GM10248 (cell line): ENCODE data around the gene UBE2O.

Source experiments
- CTCF ChIA-PET: fragments of 300-600 bp; sonication (Branson Sonifier 250); formaldehyde crosslinking; extraction: SDS; loops from one replicate; lab custom pipeline; 2021; ENCODE audit warnings: antibody characterized with exemption; lab: Yijun Ruan, JAX
- POLR2A ChIA-PET: fragments of 350-650 bp; sonication (Branson Sonifier 250); formaldehyde crosslinking; extraction: SDS; loops from one replicate; lab custom pipeline; 2020; ENCODE audit warnings: antibody characterized with exemption; lab: Yijun Ruan, JAX
- DNase-seq: peaks from one replicate; pipeline ENCODE4 v3.0.0; 2012; ENCODE audit errors: extremely low spot score
- CTCF ChIP-seq: IDR thresholded peaks from 2 replicates; pipeline ENCODE4 v1.5.1; 2012; ENCODE audit warnings: mild to moderate bottlenecking, low read depth; ENCODE audit errors: extremely low read depth, missing control alignments, control extremely low read depth

UBE2O gene

DNA sequence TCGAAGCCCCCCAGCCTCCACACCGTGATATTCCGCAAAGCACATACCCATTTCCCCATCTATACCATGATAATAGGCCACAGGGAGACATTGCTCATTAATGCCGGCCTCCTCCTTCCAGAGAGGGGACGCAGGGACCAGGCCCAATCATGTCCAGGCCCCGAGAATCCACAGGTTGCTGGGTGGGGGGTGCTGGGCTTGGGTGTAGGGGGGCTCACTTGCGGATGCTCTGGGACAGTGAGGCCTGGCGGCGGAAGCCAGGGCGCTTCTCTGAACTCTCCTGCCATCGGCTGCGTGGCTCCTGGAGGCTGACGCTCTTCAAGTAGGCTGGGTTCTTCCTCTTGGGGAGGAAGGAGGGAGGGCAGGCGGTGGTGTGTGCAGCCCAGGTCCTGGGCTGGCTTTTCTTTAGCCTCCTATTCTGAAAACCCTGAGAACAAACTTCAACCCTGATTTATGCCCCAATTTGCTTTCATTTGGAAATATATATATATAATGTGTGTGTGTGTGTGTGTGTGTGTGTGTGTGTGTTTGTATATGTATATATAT, 26.6 kb upstream of the UBE2O start:
- no peak for DNase-seq
- no peak for TF ChIP-seq CTCF
- ChIA-PET POLR2A (no interaction called here), CTCF (interaction anchor here (1.0 to 3.6 kb wide), 9 partner anchors 13 to 82 kb away, joined by 3 to 16 read pairs (median 5); partner anchors contain the start of gene RHBDF2)

GRCh38 chr17:76478730-76479514, 26.0 kb upstream of the UBE2O start:
- no peak for DNase-seq
- POLR2A ChIA-PET = no interaction called here
- CTCF ChIA-PET = interaction anchor here (1.2 to 3.6 kb wide), 4 partner anchors 8 to 44 kb away, joined by 3 to 16 read pairs (median 4); no protein-coding TSS in a partner anchor
- TF ChIP-seq CTCF = no peak

GRCh38 chr17:76478097-76478496, 25.1 kb upstream of the UBE2O start:
- DNase-seq = no peak
- TF ChIP-seq CTCF = no peak
- CTCF ChIA-PET = interaction anchor here (0.9 to 3.6 kb wide), 9 partner anchors 9 to 45 kb away, joined by 3 to 16 read pairs (median 4); no protein-coding TSS in a partner anchor
- POLR2A ChIA-PET = interaction anchor here (0.7 kb wide), 1 partner anchor 22 kb away, joined by 3 read pairs; no protein-coding TSS in a partner anchor

DNA sequence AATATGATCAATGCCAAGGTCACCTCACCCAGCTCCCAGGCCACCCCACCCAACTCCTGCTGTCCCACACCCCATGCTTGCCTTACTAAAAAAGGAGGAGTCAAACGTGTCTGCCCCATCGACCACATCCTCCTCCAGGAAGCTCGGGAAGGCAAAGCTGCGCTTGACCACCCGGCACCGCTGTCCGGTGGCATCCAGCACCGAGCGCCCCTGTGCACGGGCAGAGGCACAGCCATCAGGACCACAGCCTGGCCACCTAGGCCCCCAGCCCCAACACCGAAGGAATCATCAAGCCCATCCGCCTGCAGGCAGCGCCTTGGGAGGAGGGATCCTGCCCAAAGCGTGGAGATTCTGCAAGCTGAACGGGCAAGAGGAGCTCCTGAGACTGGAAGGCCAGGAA, 24.6 kb upstream of the UBE2O start:
- POLR2A ChIA-PET = interaction anchor here (0.7 kb wide), 1 partner anchor 22 kb away, joined by 3 read pairs; no protein-coding TSS in a partner anchor

DNA sequence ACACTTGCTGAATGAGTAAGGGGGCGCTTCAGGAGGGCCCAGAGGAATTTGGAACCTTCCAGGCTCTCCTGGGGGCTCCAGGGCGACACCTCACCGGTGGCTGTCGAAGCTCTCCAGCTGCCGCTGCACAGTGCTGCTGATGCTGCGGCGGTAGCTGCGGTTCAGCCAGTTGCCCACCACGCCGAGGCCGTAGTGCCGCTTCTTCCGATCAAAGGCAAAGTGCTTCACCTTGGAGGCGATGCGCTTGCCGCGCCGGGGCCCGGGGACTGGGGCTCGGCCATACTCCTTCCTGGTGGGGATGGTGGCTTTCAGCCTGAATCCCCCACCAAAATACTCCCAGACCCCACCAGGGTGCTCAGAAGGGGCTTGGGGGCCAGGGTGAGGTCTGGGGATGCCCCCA, 23.8 kb upstream of the UBE2O start:
- CTCF ChIA-PET = interaction anchor here (1.0 to 3.8 kb wide), 8 partner anchors 10 to 31 kb away, joined by 3 to 22 read pairs (median 4); partner anchors contain the start of gene AANAT

More for the DNA sequence above, 24.6 kb upstream of the UBE2O start:
- no peak for TF ChIP-seq CTCF
- CTCF ChIA-PET = interaction anchor here (0.9 to 3.8 kb wide), 10 partner anchors 9 to 30 kb away, joined by 3 to 22 read pairs (median 4); partner anchors contain the start of gene AANAT
- no peak for DNase-seq

More for the DNA sequence above, 23.8 kb upstream of the UBE2O start:
- POLR2A ChIA-PET = interaction anchor here (0.6 kb wide), 1 partner anchor 246 kb away, joined by 6 read pairs; no protein-coding TSS in a partner anchor
- TF ChIP-seq CTCF = no peak
- DNase-seq = no peak
